GM19324 (cell line): ENCODE results near the gene FBXW2.

Experiments
- ATAC-seq: cut with Tn5 transposase; IDR thresholded peaks from one replicate; pipeline ENCODE4 v1.9.1; 2021; ENCODE audit warnings: mild to moderate bottlenecking, moderate library complexity; ENCODE audit not compliant: unreplicated experiment, low FRiP score

Gene FBXW2

GRCh38 chr9:120716483-120716882 lies 76.7 kb downstream of the FBXW2 start:
- ATAC-seq, result no peak

GRCh38 chr9:120715389-120715924 lies 77.8 kb downstream of the FBXW2 start:
- ATAC-seq, result no peak

GRCh38 chr9:120714846-120715388 lies 78.3 kb downstream of the FBXW2 start:
- no peak for ATAC-seq

GRCh38 chr9:120714088-120714845 lies 78.9 kb downstream of the FBXW2 start, which contains the start of gene MEGF9:
Gene MEGF9, minus strand, starts transcription at chr9:120714470. Its CDS starts 112 bp downstream, at chr9:120714358.
- ATAC-seq, result peak; percentile 95

GRCh38 chr9:120713257-120714087 lies 79.7 kb downstream of the FBXW2 start:
- ATAC-seq, result no peak

GRCh38 chr9:120712539-120713031 lies 80.6 kb downstream of the FBXW2 start:
- ATAC-seq, result no peak

- ATAC-seq, result no peak
These were observed 81.2 kb downstream of the FBXW2 start for GRCh38 chr9:120711841-120712538.

GRCh38 chr9:120711354-120711753 lies 81.9 kb downstream of the FBXW2 start:
- ATAC-seq, result no peak

- ATAC-seq, result no peak
These were observed 82.9 kb downstream of the FBXW2 start for GRCh38 chr9:120710110-120710981.

GRCh38 chr9:120708526-120709224 lies 84.5 kb downstream of the FBXW2 start:
- ATAC-seq, result no peak

- ATAC-seq, result no peak
These were observed 86.0 kb downstream of the FBXW2 start for GRCh38 chr9:120707170-120707569.
